NCI-H1417 (cell line): ENCODE results near the gene TBC1D14.
A peak's percentile ranks its signal among the peaks of the same experiment; 100 is the strongest.

Source experiments
- DNase-seq, 3 experiments: peaks; one replicate each; lab custom pipeline; 2025; lab: John Stamatoyannopoulos, UW

Gene TBC1D14, protein sequence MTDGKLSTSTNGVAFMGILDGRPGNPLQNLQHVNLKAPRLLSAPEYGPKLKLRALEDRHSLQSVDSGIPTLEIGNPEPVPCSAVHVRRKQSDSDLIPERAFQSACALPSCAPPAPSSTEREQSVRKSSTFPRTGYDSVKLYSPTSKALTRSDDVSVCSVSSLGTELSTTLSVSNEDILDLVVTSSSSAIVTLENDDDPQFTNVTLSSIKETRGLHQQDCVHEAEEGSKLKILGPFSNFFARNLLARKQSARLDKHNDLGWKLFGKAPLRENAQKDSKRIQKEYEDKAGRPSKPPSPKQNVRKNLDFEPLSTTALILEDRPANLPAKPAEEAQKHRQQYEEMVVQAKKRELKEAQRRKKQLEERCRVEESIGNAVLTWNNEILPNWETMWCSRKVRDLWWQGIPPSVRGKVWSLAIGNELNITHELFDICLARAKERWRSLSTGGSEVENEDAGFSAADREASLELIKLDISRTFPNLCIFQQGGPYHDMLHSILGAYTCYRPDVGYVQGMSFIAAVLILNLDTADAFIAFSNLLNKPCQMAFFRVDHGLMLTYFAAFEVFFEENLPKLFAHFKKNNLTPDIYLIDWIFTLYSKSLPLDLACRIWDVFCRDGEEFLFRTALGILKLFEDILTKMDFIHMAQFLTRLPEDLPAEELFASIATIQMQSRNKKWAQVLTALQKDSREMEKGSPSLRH

DNA sequence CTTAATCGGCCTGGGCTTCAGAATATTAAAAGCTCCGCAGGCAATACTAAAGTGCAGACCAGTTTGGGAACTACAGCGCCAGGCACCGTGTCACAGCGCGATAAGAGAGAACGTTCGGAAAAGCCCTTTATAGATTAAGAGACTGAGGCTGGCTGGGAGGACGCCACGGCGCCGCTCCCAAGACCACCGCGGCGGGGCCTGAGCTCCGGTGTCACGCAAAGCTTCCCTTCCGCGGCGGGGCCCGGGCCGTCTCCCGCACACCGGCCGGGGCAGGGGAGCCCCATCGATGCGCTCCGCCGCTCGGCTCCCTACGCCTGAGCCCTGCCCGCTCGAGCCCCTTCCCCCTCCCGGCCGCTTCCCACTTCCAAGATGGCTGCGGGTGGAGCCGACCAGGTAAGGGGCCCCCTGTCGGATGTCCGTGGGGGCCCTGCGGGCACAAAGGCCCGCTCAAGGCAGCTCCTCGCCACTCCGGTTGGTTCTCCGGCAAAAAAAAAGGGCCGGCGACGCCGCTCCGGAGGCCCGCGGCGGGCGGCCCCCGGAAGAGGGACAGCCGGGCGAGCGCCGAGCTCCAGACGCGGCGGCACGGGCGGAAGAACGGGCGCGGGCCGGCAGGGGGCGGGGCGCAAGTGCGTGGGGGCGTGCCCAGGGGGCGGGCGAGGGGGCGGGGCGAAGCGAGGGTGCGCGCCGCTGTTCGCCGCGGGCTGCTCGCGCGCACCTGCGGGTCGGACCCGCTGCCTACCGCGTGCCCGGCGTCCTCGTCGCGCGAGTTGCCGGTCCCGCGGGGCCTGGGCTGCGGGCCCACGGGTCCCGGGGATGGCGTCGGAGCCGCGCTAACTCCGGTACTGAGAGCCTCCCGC is at the start of gene TBC1D14:
TBC1D14 (plus strand) TSS at position 714 of the 857 bp plus-strand sequence. CDS start 13,564 bp downstream, outside the sequence.
- peak; percentile 85 to 95 (median 92) for DNase-seq

DNA sequence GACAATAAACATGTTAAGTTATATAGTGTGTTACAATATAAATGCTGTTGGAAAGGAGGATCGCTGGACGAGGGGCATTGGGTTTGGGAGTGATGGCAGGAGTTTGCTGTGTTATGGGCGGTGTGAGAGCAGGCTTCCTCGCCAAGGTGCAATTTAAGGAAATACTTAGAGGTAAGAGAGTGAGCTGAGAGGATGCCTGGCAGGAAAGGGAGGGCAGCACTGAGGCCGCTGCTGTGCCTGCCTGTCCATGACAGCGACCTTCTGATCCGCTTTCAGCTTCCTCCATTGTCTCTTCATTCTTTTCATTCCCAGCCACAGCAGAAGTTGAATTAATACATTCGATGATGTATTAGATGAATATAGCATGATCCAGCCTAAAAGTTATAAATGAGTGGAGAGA is 41.2 kb upstream of the TBC1D14 start:
- DNase-seq = no peak

DNA sequence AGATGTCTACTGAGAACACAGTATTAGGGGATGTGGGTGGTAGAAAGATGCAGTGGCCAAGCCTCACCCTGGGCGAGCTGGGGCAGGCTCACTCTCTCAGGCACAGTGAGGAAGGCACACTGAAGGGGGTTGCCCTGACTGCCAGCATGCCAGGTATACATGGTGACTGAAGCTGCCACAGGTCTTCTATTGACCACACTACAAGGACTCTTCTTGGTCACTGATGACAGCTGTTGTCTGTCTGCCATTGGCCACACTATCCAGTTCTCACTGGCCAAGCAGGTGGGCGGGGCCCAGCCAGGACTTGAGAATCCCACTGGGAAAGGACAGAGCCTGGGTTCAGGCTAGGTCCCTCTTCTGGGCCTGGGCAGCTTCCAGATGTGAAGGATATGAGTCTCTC is 39.7 kb upstream of the TBC1D14 start:
- no peak for DNase-seq

DNA sequence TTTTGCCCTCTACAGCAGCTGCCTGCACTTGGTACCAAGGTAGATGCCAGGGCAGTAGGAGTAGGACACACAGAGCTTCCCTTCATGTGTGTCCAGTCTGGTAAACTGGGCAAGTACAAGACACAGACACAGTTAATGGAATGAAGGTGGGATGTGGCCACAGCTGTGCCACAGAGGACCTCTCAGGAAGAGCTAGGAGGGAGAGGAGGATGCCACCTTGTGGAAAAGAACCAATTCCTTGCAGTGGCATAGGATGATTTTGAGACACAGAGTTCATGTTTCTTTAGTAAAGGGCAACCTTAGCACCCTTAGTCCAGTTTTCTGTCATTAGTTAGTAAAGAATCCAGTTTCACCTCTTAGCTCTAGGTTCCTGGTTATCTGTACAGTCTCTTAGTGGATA is 36.3 kb upstream of the TBC1D14 start:
- DNase-seq = peak in 1 of 3 experiments; percentile 20

DNA sequence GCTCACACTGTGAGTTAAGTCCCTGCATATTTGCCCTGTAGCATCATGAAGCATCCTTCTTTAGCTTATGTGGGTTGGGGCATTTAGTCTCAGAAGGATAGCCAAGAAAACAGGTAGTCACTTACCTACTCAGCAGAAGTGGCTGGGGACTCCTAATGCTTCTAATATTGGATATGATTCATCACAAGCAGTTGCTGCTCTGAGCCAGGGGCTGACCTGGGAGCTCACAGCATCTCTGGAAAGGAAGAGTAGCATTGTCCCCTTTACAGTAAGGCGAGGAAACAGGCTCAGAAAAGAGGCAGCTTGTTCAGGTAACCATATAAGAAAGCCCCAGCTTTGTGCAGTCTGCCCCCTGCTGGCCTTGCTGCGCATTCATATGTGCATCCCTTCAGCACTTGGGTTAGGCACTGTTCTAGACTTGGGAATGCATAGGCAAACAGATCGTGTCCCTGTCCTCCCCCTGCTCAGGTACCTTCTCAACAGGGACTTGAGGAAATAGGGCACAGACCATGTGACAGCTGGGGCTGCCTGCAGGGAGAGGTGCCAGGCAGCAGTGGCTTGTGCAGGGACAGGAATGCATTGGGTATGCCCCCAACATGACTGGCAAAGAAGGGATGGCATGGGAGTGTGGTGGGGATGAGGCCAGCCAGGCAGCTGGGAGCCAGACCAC is 35.7 kb upstream of the TBC1D14 start:
- peak; percentile 17 to 64 (median 43) for DNase-seq

DNA sequence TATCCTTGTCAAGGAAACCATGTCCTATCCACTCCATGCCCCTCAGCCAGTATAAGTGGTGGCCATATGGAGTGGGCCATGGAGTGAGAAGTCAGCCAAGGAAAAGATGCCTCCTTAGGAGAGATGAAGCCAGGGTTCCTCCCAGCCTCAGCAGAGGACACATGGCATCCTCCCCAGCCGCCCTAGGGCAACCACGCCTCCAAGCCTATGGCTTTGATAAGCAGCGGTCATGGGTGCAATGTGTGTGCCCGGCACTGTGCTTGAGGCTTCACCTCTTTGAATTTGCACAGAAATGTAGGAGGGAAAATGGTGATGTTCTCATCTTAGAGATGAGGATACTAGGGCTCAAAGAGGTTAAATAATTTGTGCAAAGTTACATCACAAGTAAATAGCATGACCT is 34.6 kb upstream of the TBC1D14 start:
- DNase-seq = no peak

DNA sequence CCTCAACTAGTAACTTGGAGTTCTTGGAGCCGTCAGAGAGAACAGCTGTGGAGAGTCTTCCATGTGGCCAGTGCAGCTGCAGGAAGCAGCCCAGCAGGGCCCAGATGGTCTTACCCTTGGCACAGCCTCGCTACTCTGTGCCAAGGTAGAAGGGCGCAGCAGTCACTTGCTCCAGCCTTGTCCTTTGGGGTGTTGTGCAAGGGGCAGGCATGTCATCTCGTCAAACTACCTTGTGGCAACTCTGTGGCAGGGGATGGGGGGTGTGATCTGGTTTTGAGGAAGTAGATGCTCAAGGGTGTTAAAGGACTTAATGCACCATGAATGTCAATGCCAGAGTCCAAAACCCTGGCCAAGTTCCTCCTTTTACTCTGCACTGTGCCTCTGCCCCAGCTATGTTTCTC is 34.2 kb upstream of the TBC1D14 start:
- no peak for DNase-seq

DNA sequence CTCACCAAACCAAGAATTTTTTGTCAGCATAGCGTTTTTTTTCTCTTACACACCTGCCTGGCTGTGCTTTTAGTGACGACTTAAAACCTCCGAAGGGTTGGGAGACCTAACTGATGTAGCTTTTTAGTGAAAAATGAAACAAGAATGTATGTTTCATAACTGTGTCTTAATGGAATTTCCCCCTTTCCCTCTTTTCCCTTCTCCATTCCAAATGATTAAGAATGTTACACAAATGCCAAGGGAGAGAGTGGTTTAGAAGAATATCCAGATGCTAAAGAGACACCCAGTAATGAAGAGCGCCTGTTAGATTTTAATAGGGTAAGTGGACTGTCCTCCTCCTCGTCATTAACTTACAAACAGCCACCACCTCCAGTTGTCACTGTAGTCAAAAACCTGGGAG is 33.2 kb upstream of the TBC1D14 start:
- no peak for DNase-seq

DNA sequence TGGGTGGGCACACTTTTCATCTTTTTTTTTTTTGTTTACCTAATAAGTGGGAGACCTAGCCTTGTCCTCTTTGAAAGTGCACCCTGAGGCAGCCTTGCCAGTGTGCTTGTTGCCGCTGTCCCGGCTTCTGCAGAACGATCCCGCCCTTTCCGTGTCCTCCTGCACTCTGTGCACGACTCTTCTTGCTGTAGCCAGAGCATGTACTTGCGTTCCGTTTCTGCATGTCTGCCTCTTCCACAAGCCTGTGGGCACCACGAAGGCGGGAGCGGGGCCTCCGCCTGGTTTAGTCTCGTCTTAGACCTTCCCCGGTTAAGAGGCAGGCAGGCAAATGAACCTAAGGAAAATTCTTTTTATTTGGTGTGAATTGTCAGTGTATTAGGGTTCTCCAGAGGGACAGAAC is 32.6 kb upstream of the TBC1D14 start:
- DNase-seq = no peak

DNA sequence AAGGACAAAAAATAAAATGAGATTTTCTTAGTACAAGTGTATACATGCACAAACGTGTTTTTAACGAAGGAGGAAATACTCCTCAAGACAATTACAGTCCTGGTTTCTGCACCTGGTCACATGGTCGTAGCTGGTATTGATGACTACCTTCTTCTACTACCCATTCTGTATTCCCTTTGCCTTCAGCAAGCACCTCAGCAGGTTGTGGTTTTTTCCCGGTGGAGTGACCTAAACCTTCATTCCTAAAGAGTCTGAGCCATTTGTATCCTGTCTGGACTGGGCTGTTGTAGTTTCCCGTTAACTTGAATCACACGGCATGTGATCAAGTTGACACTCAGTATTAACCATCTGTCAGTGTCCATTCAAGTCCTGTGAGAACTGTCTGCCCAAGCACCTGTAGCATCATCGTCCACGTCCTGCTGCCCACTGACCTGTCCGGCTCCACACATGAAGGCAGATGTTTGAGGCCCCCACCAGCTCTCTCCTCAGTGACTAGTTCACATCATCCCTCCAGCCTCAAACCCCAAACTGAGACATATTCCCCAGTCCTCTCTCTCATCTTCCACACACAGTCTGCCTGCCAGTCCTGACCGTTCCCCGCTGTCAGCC is 31.1 kb upstream of the TBC1D14 start:
- no peak for DNase-seq

DNA sequence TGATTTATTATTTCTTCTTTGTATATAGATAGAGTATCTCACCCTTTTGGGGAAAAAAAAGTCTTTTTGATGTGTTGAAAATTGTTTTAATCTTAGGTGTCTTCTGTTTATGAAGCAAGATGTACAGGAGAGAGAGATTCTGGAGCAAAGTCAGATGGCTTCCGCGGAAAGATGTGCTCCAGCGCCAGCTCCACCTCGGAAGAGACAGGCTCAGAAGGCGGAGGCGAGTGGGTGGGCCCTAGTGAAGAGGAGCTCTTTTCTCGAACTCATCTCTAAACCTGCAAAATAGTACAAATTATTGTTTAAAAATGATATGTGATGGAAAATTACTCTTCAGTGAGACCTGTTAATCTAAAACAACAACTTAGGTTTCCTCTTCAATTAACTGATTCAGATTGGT is 28.9 kb upstream of the TBC1D14 start:
- no peak for DNase-seq

DNA sequence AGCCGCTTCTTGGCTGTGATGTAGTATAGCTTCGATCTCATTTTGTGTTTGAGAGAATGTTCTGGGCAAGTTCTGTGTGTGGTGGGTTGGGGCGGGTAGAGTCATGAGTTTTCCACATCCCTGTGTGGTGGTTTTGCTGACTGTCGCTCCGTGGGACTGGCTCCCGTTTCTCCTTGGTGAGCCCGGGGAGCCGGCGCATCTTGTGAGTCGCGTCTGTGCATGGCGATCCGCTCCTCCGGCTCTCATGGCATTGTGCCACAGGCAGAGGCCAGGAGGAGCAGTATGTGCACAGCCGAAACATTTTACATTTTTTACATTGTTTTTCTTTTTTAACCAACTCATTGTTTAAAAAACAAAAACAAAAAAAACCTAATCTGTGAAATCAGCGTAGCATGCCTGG is 27.7 kb upstream of the TBC1D14 start:
- DNase-seq = no peak

DNA sequence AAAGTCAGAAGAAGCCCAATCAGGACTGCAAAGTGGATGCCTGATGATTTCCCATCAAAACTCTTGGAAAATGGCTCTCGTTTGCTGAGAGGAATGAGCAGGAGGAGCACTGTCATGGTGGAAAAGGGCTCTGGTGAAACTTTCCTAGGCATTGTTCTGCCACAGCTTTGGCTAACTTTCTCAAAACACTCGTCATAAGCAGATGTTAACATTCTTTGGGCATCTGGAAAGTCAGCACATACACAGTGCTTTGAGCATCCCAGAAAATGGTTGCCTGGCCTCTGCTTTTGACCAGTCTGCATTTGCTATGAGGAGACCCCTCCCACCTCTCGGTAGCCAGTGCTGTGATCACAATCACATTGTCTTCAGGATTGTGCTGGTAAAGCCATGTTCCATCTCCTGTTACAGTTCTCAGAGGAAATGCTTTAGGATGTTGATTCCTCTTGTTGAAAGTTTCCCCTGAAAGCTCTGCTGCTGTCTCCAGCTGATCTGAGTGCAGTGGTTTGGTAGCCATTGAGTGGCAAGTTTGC is 25.2 kb upstream of the TBC1D14 start:
- DNase-seq = no peak

DNA sequence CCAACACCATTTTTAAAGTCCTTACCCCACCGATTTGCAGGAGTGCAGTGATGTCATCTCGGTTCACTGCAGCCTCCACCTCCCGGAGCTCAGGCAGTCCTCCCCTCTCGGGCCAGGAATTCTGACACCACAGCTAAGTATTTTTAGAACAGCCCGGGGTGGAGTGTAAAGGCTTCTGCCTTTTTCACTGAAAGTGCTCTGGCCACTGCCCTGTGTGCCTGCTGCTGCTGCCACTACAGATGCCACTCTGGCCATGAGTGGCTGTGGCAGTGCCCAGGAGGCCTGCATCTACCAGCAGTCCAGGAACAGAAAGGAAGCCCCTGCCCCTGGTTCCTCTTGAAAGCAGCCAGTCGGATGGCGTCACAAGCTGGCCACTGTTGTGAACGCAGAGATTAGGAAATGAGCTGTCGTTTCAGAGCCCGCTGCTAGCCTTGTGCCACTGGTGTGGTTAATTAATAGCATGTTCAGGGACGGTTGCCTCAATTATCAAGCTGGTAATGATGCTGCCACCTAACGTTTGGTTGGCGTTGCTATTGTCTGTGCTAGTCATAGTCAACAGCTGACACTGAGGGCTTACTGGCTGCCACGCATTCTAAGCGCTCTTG is 23.6 kb upstream of the TBC1D14 start:
- DNase-seq = peak in 2 of 3 experiments; percentile 16 to 67

DNA sequence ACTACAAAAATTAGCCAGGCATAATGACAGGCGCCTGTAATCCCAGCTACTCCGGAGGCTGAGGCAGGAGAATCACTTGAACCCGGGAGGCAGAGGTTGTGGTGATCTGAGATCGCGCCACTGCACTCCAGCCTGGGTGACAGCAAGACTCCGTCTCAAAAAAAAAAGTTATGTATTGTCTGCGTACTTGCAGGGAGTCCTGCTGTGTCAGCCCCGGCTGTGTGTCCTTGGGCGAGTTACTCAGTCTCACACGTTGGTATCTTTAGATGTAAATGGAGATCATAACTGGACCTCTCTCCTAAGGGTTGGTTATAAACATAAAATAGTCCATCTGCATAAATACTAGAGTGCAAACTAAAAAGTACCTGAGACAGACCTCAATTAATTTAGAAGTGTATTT is 22.7 kb upstream of the TBC1D14 start:
- DNase-seq = no peak

DNA sequence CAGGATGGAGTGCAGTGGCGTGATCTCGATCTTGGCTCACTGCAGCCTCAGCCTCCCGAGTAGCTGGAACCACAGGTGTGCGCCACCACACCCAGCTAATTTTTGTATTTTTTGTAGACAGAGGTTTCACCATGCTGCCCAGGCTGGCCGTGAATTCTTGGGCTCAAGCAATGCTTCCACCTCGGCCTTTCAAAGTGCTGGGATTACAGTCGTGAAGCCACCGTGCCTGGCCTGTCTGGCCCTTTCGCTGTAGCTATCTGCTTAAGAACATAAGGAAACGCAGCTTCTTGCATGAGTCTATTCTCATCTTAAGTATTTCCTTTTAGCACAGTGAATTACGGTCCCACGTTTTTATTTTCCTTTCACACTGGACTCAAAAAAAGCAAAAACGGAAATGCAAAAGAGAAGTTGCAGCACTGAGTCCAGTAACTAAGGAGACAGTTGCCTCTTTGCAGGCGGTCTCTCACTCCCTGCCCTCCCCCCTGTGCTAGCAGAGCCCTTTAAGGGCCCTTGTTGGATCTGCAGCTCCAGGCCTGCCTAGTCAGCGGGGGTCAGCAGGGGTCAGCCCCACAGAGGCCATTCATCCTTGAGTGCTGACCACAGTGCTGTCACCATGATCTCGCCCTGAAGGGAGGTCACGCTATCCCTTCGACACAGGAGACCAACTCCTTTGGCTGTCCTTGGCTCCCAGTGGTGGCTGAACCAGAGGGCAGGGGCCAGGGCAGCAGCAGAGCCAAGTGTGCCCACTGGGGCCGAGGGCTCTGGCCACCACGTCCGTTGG is 21.8 kb upstream of the TBC1D14 start:
- DNase-seq = no peak

DNA sequence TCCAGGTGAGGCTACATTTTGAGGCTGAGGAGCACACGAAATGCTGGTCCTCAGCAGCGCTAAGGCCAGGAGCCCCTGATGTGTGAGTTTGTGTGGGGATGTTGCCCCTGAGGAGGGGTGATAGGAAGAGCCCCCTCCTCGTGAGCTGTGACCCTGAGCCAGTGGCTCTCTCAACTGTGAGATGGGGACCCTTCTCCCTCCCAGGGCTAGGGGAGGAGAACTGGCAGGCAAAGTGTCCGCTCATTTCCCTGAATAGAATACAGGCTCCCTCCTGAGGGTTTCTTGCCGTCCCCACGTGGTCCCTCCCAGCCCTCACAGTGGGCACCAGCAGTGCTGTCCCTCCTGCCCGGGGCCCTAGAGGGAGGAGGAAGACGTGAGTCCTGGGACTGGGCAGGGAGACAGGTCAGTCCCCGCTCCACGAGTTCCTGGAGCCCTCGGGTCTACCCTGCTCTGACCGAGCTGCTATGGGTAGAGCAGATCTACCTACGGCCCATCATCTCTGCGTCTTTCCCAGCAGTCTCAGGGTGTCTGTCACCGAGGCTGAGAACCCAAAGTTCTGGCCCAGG is 21.0 kb upstream of the TBC1D14 start:
- DNase-seq = no peak

DNA sequence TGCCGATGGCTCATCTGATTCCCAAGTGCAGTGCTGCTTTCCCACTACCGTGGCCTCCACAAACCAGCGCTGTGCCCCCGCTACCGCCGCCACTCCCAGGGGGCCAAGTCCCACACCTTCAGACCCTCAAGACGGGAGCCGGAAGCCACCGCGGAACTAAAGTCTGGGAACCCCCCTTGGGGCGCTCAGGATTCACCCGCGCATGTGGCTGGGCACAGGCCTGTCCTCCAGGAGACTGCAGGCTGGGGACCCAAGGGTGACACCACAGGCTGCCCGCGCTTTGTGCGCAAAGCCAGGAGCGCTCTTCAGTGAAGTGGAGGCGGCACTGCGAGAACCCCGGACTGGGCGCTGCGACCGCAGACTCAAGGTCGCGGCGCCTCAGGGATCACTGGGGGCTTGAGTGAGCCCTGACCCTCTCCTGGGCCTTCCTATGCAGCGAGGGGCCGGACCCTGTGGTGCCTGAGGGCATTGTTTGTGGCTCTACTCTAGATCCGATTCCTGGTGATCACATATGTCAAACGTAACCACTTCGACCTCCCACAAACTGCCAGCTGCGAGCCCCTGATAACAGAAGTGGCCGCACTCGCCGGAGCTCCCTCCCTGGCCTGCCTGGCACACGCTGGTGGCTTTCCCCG is 20.4 kb upstream of the TBC1D14 start:
- no peak for DNase-seq

DNA sequence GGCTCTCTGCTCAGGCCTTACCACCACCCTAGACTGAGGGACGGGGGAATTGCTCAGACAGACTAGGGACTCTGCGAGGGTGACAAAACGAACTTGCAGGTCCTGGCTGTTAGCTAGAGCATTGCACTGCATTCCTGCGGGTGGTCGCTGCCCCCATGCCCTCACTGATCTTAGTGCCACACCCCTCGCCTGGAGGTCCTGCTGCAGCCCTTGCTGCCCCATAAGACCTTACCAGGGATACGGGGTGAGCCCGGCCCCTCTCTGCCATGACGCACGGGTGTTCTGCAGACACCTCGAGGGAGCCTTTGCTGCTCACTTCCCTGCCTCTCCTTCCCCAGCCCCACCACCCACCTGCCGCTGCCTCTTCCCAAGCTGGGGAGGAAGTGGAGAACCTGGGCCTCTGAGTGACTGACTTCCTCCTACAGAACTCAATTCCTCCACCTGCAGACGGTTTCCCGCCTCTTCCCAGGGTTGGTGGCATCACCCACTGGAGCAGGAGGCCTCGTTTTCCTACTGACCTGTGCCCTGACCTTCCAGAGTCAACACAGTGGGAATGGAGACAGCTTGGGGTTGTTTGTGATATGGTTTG is 19.8 kb upstream of the TBC1D14 start:
- no peak for DNase-seq
